ENCODE data around the gene UBE2D2.
"Not testable (repeated sequence)": the region's sequence is repeated elsewhere in the genome, so short reads cannot be mapped to it uniquely, and the experiment has no call there.

The UBE2D2 gene

DNA sequence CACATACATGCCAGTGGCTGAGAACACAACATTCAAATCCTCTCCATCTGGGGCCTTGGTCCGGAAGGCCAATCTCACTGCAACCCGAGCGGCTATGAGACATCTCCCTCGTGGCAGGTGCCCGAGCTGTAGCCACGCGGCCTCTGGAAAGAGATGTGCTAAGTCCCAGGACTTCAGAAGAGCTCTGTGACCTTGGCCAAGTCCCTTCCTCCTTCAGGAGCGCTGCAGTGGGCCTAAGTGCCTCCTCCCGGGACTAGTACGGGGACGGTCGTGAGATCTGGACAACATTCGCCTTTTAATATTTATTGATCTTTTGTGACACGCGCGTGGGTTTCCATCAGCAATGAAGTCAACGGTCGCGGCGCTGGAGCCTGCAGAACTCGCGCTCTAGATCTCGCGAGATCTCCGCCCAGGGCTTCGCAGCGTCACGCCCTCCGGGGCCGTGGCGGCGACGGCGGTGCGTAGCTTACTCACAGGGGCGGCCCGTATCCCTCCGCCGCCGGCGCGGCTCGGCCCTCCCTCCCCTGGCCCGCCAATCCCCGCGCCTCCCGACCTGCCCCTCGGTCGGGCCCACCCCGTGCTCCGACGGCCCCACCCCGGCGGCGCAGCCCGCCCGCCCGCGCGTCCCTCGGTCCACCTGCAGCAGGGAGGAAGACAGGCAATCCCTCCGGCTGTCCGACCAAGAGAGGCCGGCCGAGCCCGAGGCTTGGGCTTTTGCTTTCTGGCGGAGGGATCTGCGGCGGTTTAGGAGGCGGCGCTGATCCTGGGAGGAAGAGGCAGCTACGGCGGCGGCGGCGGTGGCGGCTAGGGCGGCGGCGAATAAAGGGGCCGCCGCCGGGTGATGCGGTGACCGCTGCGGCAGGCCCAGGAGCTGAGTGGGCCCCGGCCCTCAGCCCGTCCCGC lies at the start of gene UBE2D2:
UBE2D2 (plus strand) TSS at position 588 of the 903 bp plus-strand sequence. CDS start 453 bp downstream, outside the sequence.
- peak; percentile 99 for DNase-seq

DNA sequence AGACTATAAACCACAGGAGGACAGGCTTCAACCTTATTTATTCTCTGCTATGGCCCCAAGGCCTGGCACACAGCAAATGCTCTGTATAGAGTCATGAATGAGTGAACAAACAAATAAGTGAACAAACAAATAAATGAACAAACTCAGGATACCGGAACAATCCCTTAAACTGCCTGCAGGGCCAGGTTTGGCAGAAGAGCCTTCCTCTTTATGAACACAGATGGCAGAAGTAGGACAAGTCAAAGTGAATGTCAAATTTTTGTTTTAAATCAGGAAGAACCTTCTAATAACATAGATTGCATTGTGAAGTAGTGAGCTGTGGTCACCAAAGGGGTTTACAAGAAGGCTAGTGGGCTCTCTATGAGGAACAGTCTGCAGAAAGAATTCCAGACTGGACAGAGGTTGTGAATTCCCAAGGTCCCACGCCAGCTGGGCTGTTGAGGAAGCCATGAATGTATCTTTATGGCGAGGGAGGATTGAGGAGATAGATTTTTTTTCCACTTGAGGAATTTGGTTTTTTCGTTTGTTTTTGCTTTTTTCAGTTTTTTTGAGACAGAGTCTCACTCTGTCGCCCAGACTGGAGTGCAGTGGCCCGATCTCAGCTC lies 48.3 kb upstream of the UBE2D2 start:
- DNase-seq: no peak

DNA sequence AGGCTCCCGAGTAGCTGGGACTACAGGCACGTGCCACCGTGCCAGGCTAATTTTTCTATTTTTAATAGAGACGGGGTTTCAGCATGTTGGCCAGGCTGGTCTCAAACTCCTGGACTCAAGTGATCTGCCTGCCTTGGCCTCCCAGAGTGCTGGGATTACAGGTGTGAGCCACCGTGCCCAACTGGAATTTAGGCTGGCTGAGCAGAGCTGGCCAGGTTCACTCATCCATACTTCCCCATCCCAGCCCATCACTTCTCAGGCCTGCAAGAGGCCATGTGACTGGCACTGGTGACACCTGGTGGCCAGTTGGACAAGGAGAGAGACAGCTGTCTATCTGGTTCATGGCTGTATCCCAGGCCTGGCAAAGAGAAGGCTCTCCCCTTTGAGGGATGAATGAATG lies 47.7 kb upstream of the UBE2D2 start:
- peak; percentile 77 for DNase-seq

DNA sequence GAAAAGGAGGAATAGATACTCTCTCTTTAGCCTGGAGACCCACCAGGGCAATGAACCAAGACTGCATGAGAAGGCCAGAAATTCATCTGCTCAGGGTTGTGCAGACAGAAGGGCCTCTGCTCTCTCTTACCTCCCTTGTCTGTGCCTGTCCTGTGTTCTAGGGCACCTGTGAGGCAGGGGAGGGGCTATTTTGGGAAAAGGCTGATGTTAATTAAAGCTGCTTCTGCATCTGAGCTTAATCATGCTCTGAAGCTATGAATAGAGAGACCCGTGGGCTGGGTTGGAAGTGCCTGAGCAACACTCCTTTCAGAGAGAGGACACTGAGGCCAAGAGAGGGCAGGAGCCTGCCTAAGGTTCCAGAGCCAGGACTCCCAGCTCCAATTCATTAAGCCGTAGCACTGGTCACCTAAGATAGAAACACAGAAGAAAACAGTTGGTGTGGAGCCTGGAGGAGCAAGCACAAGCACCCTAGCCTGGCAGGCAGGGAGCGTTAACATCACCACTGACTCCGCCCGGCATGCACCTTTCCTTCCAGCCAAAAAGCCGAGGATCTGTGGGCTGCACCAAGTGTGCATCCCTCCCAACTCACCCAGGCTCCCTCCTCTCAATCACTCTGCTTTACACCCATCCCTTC lies 47.2 kb upstream of the UBE2D2 start:
- DNase-seq: no peak

DNA sequence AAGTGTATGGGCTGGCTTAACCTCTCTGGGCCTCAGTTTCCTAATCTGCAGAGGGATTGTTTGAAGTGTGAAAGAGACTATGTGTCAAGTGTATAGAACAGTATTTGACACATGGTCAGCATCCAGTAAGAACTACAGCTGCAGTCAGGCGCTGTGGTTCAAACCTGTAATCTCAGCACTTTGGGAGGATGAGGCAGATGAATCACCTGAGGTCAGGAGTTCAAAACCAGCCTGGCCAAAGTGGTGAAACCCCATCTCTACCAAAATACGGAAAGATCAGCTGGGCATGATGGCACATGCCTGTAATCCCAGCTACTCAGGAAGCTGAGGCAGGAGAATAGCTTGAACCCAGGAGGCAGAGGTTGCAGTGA lies 46.7 kb upstream of the UBE2D2 start:
- DNase-seq: no peak

DNA sequence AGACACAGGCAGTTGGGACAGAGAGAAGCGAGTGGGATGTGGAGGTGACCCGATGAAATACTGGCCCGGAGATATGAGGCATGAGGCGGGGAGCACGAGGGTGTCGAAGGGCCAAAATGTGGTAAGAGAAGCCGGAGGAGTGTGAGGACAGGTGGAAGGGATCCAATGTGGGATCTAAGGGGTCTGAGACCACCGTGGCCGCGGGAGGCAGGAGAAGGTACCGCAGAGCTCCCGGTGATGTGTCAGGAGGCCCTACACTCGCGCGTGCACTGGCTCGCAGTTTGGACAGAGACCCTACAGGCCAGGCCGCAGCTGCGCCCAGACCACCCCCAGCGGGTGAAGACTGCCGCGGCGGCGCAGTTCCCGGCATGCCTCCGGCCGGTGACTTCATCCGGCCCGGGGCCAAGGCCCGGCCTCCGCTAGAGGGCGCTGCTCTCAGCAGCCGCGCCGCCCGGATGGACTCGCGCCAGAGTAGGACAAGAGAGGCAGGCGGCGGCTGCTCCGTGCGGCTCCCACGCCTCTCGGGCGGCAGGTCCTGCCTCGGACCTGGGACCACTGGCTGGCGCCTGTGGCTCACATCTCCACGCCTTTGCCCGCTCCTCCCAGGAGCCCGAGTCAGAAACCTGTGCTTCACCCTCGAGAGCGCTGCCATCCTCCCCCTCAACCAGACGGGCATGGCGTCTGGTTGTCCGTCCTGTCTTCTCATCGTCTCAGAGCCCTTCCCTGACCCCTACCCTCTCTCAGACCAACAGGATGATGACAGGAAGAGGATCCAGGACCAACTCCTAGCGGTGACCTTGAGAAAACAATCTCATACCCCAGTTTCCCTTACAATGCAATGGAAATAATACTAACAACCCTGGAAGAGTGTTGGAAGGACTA lies 43.2 kb upstream of the UBE2D2 start:
- DNase-seq: peak; percentile 99

DNA sequence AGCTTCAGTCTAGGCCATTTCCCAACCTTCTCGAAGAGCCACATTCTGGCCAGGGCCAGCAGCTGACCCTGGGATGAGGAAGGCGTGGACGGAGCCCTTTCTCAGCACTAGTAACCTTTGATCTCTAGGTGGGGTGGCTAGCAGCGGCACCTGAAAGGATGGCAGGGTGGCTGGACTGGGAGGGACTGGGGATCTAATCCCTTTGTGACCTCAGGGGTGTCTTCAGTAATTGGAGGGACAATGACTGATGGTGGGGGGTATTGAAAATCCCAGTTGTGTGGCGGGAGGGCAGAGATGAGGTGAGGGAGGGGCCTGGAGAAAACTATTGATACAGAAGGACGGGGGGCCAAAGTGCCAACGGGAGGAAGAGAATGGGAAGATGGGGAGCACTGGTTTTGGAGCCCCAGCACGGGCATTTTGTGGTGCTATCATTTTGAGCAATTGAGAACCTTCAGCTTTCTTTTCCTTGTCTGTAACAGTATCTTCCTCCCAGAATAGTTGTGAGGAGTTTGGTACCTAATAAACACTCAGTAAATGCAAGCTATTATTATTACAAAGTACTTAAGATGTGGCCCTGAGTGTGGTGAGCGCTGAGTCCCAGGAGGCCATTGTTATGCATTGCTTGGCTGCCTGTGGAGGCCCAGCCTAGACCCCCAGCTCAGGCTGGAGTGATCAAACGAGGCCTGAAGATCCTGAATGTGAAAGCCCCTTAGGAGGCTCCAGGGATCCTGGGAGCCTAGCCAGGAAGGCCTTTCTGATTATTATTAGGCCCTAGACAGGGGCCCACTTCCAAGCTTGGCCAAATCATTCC lies 37.3 kb upstream of the UBE2D2 start:
- no peak for DNase-seq

DNA sequence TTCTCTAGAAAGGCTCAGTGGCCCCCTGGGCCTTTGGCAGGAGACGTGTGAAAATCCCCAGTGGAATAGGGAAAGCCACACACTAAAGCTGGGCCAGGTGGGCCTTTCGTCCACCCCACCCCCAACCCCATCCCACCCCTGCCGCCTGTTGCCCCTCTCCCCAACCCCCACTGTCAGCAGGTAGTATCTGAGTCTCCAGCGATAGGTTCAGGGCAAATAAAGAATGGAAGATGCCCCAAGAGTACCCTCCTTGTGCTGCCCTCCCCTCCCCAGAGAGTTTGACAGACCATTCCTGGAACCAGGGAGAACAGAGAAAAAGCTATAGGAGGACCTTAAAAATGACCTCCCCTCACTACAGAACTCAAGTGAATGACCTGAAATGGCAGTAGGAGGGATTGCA lies 36.7 kb upstream of the UBE2D2 start:
- no peak for DNase-seq

DNA sequence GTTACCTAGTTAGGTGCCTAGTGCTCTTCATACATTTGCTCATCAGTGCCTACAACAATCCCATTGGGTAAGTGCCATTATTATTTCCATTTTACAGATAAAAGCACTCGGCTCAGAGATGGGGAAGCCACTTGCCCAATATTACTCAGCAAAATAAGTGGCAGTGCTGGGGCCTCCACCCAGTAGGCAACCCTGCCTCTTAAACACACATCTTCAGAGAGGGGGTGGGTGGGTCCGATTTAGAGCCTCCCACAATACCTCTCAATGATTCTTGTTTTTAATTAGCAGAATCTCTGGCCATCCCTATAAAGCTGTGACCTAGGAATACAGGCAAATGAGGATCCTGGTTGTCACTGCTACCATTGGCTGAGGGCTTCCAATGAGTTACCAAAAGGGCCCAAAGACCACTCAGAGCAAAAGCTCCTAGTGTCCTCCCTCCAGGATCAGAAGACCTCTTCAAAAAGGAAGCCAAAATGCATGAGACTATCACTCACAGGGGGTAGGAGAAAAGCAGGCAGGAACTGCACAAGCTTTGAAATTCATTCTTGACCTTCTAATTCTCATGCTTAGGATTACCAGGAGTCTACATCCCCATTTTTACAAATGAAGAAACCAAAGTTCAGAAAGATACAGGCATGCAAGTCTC lies 36.1 kb upstream of the UBE2D2 start:
- DNase-seq: no peak

DNA sequence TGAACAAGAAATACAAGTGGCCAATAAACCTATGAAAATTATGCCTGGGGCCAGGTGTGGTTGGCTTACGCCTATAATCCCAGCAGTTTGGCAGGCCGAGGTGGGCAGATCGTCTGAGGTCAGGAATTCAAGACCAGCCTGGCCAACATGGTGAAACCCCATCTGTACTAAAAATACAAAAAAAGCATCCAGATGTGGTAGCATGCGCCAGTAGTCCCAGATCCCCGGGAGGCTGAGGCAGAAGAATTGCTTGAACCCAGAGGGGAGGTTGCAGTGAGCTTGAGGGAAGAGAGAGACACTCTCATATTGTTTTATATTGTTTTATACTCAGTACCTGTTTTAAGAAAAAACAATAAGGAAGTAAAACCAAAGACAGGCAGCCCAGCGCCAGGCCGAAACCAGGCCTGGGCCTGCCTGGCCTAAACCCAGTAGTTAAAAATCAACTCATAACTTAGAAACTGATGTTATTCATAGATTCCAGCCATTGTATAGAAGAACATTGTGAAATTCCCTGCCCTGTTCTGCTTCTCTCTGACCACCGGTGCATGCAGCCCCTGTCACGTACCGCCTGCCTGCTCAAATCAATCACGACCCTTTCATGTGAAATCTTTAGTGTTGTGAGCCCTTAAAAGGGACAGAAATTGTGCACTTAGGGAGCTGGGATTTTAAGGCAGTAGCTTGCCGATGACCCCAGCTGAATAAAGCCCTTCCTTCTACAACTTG lies 35.4 kb upstream of the UBE2D2 start:
- not testable (repeated sequence) for DNase-seq

DNA sequence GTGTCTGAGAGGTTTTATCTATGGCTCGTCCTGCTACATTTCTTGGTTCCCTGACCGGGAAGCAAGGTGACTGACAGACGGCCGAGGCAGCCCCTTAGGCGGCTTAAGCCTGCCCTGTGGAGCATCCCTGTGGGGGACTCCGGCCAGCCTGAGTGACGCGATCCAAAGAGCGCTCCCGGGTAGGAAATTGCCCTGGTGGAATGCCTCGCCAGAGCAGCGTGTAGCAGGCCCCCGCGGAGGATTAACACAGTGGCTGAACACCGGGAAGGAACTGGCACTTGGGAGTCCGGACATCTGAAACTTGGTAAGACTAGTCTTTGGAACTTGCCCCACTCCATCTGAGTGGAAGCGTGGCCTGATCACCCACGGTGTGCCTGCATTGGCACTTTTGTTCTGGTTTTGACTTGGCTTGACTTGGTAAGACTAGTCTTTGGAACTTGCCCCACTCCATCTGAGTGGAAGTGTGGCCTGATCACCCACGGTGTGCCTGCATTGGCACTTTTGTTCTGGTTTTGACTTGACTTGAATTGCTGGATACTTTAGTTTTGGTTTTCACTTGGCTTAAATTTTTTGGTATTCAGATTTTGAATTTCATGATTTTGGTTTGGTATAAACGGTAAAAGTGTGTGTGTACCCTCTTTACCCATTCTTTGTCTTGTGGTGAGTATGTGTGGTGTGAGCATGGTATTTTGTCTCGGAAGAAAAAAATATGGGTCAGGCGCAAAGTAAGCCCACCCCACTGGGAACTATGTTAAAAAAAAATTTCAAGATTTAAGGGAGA lies 34.6 kb upstream of the UBE2D2 start:
- DNase-seq: not testable (repeated sequence)

DNA sequence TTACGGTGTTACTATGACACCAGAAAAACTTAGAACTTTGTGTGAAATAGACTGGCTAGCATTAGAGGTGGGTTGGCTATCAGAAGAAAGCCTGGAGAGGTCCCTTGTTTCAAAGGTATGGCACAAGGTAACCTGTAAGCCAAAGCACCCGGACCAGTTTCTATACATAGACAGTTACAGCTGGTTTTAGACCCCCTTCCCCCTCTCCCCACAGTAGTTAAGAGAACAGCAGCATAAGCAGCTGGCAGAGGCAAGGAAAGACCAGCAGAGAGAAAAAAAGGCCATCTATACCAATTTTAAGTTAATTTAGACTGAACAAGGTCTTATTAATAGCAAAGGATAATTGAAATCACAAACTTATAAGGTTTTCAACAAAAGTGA lies 34.1 kb upstream of the UBE2D2 start:
- not testable (repeated sequence) for DNase-seq

DNA sequence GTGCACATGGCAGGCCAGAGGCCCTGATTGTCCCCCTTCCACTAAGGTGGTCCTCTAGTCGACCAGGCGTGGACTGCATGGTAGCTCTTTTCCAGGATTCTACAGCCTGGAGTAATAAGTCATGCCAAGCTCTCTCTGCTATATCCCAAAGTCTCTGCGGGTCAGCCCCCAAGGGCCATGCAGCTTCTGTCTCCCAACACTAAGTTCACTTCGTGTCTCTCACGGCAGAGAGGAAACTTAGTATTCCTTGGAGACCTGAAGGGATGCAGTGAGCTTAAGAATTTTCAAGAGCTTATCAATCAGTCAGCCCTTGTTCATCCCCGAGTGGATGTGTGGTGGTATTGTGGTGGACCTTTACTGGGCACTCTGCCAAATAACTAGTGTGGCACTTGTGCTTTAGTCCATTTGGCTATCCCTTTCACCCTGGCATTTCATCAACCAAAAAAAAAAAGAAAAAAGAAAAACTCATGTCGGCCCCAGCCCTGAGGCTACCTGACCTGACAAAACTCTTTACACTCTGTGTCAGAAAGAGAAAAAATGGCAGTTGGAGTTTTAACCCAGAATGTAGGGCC lies 33.2 kb upstream of the UBE2D2 start:
- DNase-seq: not testable (repeated sequence)

DNA sequence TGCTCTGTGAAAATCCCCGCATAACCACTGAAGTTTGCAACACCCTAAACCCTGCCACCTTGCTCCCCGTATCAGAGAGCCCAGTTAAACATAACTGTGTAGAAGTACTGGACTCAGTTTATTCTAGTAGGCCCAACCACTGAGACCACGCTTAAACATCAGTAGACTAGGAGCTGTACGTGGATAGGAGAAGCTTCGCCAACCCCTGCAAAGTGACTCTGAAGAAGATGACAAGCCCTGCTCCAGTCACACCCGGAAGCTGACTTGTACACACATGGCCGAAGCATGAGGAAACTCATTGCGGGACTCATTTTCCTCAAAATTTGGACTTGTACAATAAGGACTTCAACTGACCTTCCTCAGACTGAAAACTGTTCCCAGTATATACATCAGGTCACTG lies 32.4 kb upstream of the UBE2D2 start:
- not testable (repeated sequence) for DNase-seq

DNA sequence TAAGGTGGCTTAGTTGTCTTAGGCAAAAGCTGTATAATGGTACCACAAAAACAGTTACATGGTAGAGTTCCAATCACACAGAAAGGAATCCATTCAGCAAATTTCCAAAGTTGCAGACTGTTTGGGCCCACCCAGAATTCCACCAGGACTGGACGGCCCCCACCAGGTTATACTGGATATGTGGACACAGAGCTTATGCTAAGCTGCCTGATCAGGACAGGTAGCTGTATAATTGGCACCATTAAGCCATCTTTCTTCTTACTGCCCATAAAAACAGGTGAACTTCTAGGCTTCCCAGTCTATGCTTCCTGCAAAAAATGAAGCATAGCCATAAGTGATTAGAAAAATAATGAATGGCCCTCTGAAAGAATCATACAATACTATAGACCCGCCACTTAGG lies 31.1 kb upstream of the UBE2D2 start:
- DNase-seq: not testable (repeated sequence)

DNA sequence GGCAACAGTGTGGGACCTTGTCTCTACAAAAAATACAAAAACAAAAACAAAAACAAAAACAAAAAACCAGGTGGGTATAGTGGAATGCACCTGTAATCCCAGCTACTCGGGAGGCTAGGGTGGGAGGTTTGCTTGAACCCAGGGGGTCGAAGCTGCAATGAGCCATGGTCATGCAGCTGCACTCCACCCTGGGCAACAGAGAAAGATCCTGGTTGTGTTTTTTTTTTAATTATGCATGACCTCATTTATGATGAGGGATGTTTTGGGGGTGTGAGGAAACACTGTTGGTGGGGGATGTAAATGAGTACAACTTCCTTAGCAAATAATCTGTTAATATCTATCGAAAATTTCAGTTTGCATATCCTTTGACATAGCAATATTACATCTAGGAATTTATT lies 29.4 kb upstream of the UBE2D2 start:
- DNase-seq: no peak

DNA sequence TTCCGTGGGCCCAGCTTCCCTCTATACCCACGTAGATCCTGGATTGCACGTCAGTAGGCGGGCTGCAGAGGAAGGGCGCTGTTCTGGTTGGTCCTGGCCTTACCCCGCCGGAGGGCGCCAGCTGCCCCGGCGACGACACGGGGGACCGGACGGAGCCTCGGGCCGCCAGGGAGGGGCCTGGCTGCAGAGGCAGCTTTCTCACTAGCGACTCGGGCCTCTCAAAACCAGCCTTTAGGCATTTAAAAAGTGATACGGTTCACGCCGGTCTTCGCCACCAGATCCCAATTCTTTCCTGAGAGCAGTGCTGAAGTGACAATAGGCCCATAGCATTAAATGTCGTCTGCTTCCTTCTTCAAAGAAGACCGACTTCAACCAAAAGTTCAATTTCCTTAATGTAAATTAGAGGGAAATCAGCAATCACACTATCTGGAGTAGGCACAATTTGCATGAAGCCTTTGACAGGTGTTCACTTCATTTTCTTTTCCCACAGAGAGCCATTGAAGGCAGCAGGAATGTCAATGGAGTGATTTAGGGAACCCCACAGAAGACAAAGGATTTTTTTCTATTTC lies 17.6 kb upstream of the UBE2D2 start:
- peak; percentile 76 for DNase-seq

DNA sequence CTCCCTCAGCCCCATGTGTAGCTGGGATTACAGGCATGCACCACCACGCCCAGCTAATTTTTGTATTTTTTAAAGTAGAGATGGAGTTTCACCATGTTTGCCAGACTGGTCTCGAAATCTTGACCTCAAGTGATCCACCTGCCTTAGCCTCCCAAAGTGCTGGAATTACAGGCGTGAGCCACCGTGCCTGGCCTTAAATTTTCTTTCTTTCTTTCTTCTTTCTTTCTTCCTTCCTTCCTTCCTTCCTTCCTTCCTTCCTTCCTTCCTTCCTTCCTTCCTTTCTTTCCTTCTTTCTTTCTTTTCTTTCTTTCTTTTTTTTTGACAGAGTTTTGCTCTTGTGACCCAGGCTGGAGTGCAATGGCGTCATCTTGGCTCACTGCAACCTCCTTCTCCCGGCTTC lies 14.5 kb upstream of the UBE2D2 start:
- DNase-seq: not testable (repeated sequence)

All from activated CD8-positive, alpha-beta memory T cell treated with anti-CD3 and anti-CD28 coated beads, Interleukin-2, amount 50 U/mL, for 48 hours (primary cell).